ENCODE measurements around the gene KLHL26.
"Not testable (repeated sequence)": the region's sequence is repeated elsewhere in the genome, so short reads cannot be mapped to it uniquely, and the experiment has no call there.

KLHL26 gene

GRCh38 chr19:18636969-18637629 is at the start of gene KLHL26:
KLHL26 (plus strand) TSS chr19:18637028; CDS start chr19:18637055, 27 bp downstream.
- DNase-seq, result no peak

GRCh38 chr19:18587561-18587960 is 49.3 kb upstream of the KLHL26 start:
- DNase-seq, result no peak

GRCh38 chr19:18587962-18588610 is 48.7 kb upstream of the KLHL26 start:
- no peak for DNase-seq

- DNase-seq, result peak; percentile 63
These were observed 48.0 kb upstream of the KLHL26 start, which contains the start of gene REX1BD for GRCh38 chr19:18588611-18589379. REX1BD (plus strand) TSS chr19:18588798; CDS start chr19:18588802, 4 bp downstream.

GRCh38 chr19:18589380-18590272 is 47.2 kb upstream of the KLHL26 start:
- peak; percentile 27 for DNase-seq

- DNase-seq, result no peak
These were observed 46.3 kb upstream of the KLHL26 start for GRCh38 chr19:18590273-18591272.

GRCh38 chr19:18591735-18592385 is 45.0 kb upstream of the KLHL26 start:
- DNase-seq, result no peak

- not testable (repeated sequence) for DNase-seq
These were observed 44.1 kb upstream of the KLHL26 start for GRCh38 chr19:18592732-18593131.

GRCh38 chr19:18593367-18594095 is 43.3 kb upstream of the KLHL26 start:
- no peak for DNase-seq

GRCh38 chr19:18594096-18594823 is 42.6 kb upstream of the KLHL26 start:
- peak; percentile 72 for DNase-seq

- DNase-seq, result no peak
These were observed 41.9 kb upstream of the KLHL26 start for GRCh38 chr19:18594824-18595373.

- DNase-seq, result no peak
These were observed 41.4 kb upstream of the KLHL26 start for GRCh38 chr19:18595475-18595874.

- peak; percentile 57 for DNase-seq
These were observed 40.1 kb upstream of the KLHL26 start for GRCh38 chr19:18596752-18597157.

GRCh38 chr19:18597809-18598660 is 38.8 kb upstream of the KLHL26 start:
- no peak for DNase-seq

- DNase-seq, result no peak
These were observed 37.3 kb upstream of the KLHL26 start for GRCh38 chr19:18599485-18599884.

- DNase-seq, result not testable (repeated sequence)
These were observed 36.0 kb upstream of the KLHL26 start for GRCh38 chr19:18600692-18601397.

GRCh38 chr19:18601875-18602274 is 35.0 kb upstream of the KLHL26 start:
- DNase-seq, result no peak

All from NCI-H774 (cell line).